ENCODE results near the gene PRKCH.

Gene PRKCH

GRCh38 chr14:61385002-61385685 is 63.8 kb downstream of the PRKCH start:
- no peaks in the 10 kb centered on the region for H3K36me3 ChIP-seq (ENCODE audit: control insufficient read depth in 2 of 2, insufficient read depth in 1 of 2, low read length in 2 of 2)
- peaks cover 11% of the 10 kb centered on the region for H3K4me1 ChIP-seq (ENCODE audit: control insufficient read depth, insufficient read depth, low read length)
- CTCF ChIA-PET, result no interaction called here
- H3K9me3 ChIP-seq (ENCODE audit: control insufficient read depth, insufficient read depth, low read depth, low read length), result no peaks in the 10 kb centered on the region
- POLR2A ChIA-PET, result no interaction called here
- no peak overlapping the region for H3K4me3 ChIP-seq (ENCODE audit: low read depth, low read length)
- no peak overlapping the region for H3K27ac ChIP-seq (ENCODE audit: extremely low read depth, low read depth, low read length)
- TF ChIP-seq WT1 (tag by site-specific recombination; IDR thresholded peaks at IDR 0.05) (peak; percentile 93), IKZF3 (tag by site-specific recombination; IDR thresholded peaks at IDR 0.05) (no peak), ZNF843 (tag by site-specific recombination; IDR thresholded peaks at IDR 0.05) (no peak), ZNF785 (tag by site-specific recombination; IDR thresholded peaks at IDR 0.05) (no peak), FEZF1 (tag by site-specific recombination; IDR thresholded peaks at IDR 0.05) (peak; percentile 84), SALL2 (tag by site-specific recombination; IDR thresholded peaks at IDR 0.05; ENCODE audit: borderline replicate concordance) (no peak), ZNF529 (tag by site-specific recombination; IDR thresholded peaks at IDR 0.05; ENCODE audit: insufficient replicate concordance) (no peak), KLF9 (tag by site-specific recombination; IDR thresholded peaks at IDR 0.05; ENCODE audit: low read depth) (no peak), ZNF747 (tag by site-specific recombination; IDR thresholded peaks at IDR 0.05) (no peak), KLF16 (tag by site-specific recombination; IDR thresholded peaks at IDR 0.05) (no peak), ZBTB20 (tag by site-specific recombination; IDR thresholded peaks at IDR 0.05) (no peak), SP2 (tag by site-specific recombination; IDR thresholded peaks at IDR 0.05) (no peak), ZBTB44 (tag by site-specific recombination; IDR thresholded peaks at IDR 0.05) (no peak), ZNF341 (tag by site-specific recombination; IDR thresholded peaks at IDR 0.05; ENCODE audit: low read depth) (peak; percentile 56; the same call in 1 of the 2 replicates), ZNF544 (tag by site-specific recombination; IDR thresholded peaks at IDR 0.05) (no peak), ZNF629 (tag by site-specific recombination; IDR thresholded peaks at IDR 0.05) (peak; percentile 57; the same call in 1 of the 2 replicates), KLF7 (tag by site-specific recombination; IDR thresholded peaks at IDR 0.05; ENCODE audit: borderline replicate concordance) (no peak), ZNF274 (IDR thresholded peaks at IDR 0.05; ENCODE audit: low read length) (no peak), ZNF274 (tag by site-specific recombination; IDR thresholded peaks at IDR 0.05; ENCODE audit: borderline replicate concordance) (no peak), ZNF37A (tag by site-specific recombination; IDR thresholded peaks at IDR 0.05) (no peak), SP3 (tag by site-specific recombination; IDR thresholded peaks at IDR 0.05) (no peak), ZNF292 (tag by site-specific recombination; IDR thresholded peaks at IDR 0.05; ENCODE audit: borderline replicate concordance, low read depth) (no peak), ZNF521 (tag by site-specific recombination; IDR thresholded peaks at IDR 0.05) (no peak), ZNF658 (tag by site-specific recombination; IDR thresholded peaks at IDR 0.05) (no peak), ZNF548 (tag by site-specific recombination; IDR thresholded peaks at IDR 0.05) (no peak), ZNF626 (tag by site-specific recombination; IDR thresholded peaks at IDR 0.05) (no peak), ZNF26 (tag by site-specific recombination; IDR thresholded peaks at IDR 0.05) (no peak)
- TF ChIP-seq, protein P1, sequence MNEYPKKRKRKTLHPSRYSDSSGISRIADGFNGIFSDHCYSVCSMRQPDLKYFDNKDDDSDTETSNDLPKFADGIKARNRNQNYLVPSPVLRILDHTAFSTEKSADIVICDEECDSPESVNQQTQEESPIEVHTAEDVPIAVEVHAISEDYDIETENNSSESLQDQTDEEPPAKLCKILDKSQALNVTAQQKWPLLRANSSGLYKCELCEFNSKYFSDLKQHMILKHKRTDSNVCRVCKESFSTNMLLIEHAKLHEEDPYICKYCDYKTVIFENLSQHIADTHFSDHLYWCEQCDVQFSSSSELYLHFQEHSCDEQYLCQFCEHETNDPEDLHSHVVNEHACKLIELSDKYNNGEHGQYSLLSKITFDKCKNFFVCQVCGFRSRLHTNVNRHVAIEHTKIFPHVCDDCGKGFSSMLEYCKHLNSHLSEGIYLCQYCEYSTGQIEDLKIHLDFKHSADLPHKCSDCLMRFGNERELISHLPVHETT (tag by site-specific recombination; IDR thresholded peaks at IDR 0.05), result no peak
- TF ChIP-seq, protein P2, sequence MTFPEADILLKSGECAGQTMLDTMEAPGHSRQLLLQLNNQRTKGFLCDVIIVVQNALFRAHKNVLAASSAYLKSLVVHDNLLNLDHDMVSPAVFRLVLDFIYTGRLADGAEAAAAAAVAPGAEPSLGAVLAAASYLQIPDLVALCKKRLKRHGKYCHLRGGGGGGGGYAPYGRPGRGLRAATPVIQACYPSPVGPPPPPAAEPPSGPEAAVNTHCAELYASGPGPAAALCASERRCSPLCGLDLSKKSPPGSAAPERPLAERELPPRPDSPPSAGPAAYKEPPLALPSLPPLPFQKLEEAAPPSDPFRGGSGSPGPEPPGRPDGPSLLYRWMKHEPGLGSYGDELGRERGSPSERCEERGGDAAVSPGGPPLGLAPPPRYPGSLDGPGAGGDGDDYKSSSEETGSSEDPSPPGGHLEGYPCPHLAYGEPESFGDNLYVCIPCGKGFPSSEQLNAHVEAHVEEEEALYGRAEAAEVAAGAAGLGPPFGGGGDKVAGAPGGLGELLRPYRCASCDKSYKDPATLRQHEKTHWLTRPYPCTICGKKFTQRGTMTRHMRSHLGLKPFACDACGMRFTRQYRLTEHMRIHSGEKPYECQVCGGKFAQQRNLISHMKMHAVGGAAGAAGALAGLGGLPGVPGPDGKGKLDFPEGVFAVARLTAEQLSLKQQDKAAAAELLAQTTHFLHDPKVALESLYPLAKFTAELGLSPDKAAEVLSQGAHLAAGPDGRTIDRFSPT (tag by site-specific recombination; IDR thresholded peaks at IDR 0.05), result no peak
- TF ChIP-seq, protein P3, sequence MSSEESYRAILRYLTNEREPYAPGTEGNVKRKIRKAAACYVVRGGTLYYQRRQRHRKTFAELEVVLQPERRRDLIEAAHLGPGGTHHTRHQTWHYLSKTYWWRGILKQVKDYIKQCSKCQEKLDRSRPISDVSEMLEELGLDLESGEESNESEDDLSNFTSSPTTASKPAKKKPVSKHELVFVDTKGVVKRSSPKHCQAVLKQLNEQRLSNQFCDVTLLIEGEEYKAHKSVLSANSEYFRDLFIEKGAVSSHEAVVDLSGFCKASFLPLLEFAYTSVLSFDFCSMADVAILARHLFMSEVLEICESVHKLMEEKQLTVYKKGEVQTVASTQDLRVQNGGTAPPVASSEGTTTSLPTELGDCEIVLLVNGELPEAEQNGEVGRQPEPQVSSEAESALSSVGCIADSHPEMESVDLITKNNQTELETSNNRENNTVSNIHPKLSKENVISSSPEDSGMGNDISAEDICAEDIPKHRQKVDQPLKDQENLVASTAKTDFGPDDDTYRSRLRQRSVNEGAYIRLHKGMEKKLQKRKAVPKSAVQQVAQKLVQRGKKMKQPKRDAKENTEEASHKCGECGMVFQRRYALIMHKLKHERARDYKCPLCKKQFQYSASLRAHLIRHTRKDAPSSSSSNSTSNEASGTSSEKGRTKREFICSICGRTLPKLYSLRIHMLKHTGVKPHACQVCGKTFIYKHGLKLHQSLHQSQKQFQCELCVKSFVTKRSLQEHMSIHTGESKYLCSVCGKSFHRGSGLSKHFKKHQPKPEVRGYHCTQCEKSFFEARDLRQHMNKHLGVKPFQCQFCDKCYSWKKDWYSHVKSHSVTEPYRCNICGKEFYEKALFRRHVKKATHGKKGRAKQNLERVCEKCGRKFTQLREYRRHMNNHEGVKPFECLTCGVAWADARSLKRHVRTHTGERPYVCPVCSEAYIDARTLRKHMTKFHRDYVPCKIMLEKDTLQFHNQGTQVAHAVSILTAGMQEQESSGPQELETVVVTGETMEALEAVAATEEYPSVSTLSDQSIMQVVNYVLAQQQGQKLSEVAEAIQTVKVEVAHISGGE (tag by site-specific recombination; conservative IDR thresholded peaks at IDR 0.05; ENCODE audit: low read depth), result no peak
